Globus pallidus (tissue), 1 donor: ENCODE measurements around the gene PRAMEF5.
"Not testable (repeated sequence)": the region's sequence is repeated elsewhere in the genome, so short reads cannot be mapped to it uniquely, and the experiment has no call there.

Experiments used
- DNase-seq: peaks from one replicate; pipeline ENCODE4 v3.0.0-alpha.2; 2015; ENCODE audit warnings: low spot score

PRAMEF5 gene

DNA sequence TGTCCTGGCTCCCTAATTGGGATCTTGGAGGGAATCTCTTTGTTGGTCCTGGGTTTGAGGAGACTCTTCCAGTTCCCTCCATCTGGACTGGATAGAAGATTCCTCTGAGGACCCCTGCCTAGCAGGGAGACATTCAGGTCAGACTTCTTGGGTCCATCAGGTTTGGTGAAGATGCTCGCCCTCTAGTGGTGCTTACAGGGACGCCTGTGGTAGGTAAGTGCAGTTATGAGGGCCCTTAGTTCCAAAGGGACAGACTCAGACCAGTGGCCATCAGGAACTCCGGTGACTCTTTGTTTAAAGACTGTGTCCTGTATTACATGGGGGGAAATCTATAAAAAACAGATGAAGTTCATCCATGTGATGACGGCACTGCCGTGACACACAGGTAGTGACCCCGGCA is 23.0 kb downstream of the PRAMEF5 start:
- DNase-seq: not testable (repeated sequence)

DNA sequence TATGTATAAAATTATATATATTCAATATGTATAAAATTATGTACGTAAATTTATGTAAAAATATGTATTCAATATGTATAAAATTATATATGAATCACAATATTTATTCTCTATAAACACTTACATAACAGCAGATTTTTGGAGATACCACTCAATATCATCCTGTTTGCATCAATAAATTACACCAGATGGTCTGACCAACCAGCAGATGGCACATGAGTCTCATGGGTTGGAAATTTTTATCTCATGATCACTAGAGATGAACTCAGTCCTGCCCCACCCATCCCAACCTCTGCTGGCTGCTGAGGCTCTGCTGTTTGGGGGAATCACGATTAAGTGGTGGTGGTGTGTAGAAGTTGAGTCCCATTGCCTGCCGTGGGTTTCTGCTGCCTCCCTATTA is 25.6 kb downstream of the PRAMEF5 start:
- not testable (repeated sequence) for DNase-seq

GRCh38 chr1:13285037-13285436 is 31.0 kb downstream of the PRAMEF5 start, which contains the start of gene PRAMEF8:
PRAMEF8 (minus strand) TSS chr1:13285137; CDS start chr1:13284091, 1,046 bp downstream.
- not testable (repeated sequence) for DNase-seq

- DNase-seq: not testable (repeated sequence)
Measured at GRCh38 chr1:13289030-13289429, 35.0 kb downstream of the PRAMEF5 start.

DNA sequence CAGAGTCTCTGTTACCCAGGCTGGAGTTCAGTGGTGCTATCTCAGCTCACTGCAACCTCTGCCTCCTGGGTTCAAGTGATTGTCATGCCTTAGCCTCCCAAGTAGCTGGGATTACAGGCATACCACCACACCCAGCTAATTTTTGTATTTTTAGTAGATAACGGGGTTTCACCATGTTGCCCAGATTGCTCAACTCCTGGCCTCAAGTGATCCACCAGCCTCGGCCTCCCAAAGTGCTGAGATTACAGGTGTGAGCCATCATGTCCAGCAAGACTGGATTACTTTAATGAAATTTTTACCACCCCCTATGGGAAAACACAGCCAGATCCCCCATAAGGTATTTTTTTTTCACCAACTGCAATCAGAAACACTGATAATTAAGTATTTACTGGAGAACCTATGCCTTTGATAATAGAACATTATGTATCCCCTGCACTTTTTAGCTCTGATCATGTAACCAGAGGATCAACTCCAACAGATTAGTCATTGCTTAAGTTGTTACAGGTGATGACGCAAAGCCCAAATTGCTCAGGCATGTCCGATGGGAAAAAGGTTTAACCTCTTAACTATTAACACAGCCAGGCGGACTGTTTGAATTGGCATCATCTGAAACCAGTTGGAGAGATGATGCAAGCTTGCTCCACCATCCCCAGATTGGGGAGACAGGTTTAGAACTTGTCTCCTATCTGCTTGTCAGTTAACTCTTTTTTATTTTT is 43.4 kb downstream of the PRAMEF5 start:
- not testable (repeated sequence) for DNase-seq

GRCh38 chr1:13298699-13299098 is 44.7 kb downstream of the PRAMEF5 start:
- DNase-seq: not testable (repeated sequence)

GRCh38 chr1:13302197-13302596 is 48.2 kb downstream of the PRAMEF5 start:
- not testable (repeated sequence) for DNase-seq

DNA sequence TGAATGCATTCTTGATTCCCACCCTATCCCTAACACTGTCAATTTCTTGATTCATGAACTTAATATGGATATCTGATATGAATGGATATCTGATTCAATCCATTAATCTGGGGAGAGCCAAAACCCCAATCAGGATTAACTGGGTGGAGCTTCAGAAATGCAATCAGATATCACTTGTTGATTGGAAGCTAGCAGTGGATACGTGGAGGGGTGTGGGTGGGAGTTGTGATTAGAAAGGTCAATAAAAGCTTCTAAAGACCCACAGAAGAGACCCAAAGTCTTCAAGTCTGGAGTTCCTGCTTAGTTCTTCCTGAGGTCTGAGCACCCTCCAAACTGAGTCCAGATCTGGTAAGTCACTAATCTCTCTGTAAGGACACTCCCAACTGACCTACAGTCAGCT is 49.2 kb downstream of the PRAMEF5 start, which contains the start of gene PRAMEF33:
Gene PRAMEF33, plus strand, starts transcription at position 301 of the 400 bp plus-strand sequence. CDS start 2,416 bp downstream, outside the sequence.
- DNase-seq: not testable (repeated sequence)
